ENCODE results near the gene PGAP1.

DNA sequence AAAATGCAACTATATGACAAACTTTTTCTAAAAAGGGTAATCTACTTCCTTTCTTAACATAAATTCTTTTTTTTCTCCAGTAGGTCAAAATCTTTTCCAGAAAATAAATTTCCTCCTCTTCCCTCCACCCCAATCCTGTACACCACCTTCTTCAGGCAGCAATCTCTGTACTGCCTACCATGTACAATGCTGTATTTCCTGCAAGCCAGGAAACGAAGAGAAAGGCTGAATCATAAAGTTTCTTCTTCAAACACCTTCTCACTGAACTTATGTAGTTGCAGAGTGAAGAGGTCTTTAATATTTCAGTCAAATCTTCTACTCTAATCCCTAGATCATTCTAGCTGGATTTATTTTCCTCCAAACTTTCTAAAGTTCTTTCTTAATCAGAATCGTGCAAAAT lies 99.2 kb downstream of the PGAP1 start:
- TF ChIP-seq POLR2A (IDR thresholded peaks at IDR 0.05) (no peak), CTCF (IDR thresholded peaks at IDR 0.05) (no peak)
